GM06990 (cell line): Measurements from ENCODE around the gene SLC27A6.
"Not testable (repeated sequence)": the region's sequence is repeated elsewhere in the genome, so short reads cannot be mapped to it uniquely, and the experiment has no call there.

Experiments used
- DNase-seq: peaks from one replicate; pipeline ENCODE4 v3.0.0-alpha.2; 2011; ENCODE audit not compliant: insufficient read length; ENCODE audit errors: extremely low read depth
- H3K27me3 ChIP-seq: replicated peaks from 2 replicates; pipeline ENCODE4 v1.6.0; 2011; ENCODE audit warnings: low read length; ENCODE audit not compliant: control insufficient read depth, insufficient read depth
- H3K36me3 ChIP-seq: 2 replicates; pipeline ENCODE4 v1.5.1; 2011; ENCODE audit warnings: low read length; ENCODE audit not compliant: control insufficient read depth, insufficient read depth
- H3K4me3 ChIP-seq: replicated peaks from 2 replicates; pipeline ENCODE4 v1.5.1; 2011; ENCODE audit warnings: low read depth, mild to moderate bottlenecking, control low read depth, low read length
- CTCF ChIP-seq: IDR thresholded peaks from 2 replicates; pipeline ENCODE4 v1.5.1; 2011; ENCODE audit warnings: low read length, control low read depth, mild to moderate bottlenecking, inconsistent platforms; ENCODE audit not compliant: insufficient read depth, poor library complexity, severe bottlenecking

The SLC27A6 gene

GRCh38 chr5:129027260-129027659 lies 62.0 kb downstream of the SLC27A6 start:
- DNase-seq, result no peak
- no peak for TF ChIP-seq CTCF
- Histone ChIP-seq H3K36me3 (no peaks in the 10 kb centered on the region), H3K27me3 (no peaks in the 10 kb centered on the region), H3K4me3 (no peak overlapping the region)

- DNase-seq, result no peak
- Histone ChIP-seq H3K27me3 (no peaks in the 10 kb centered on the region), H3K36me3 (no peaks in the 10 kb centered on the region), H3K4me3 (no peak overlapping the region)
- TF ChIP-seq CTCF, result no peak
Observed at GRCh38 chr5:129031886-129032683, 66.8 kb downstream of the SLC27A6 start.

- DNase-seq, H3K27me3 ChIP-seq, H3K36me3 ChIP-seq, H3K4me3 ChIP-seq: not testable (repeated sequence)
Observed at GRCh38 chr5:129036257-129036656, 71.0 kb downstream of the SLC27A6 start.

GRCh38 chr5:129041196-129041881 lies 76.1 kb downstream of the SLC27A6 start:
- H3K36me3 ChIP-seq, result no peaks in the 10 kb centered on the region
- no peak for TF ChIP-seq CTCF
- H3K4me3 ChIP-seq, result no peak overlapping the region
- H3K27me3 ChIP-seq, result no peaks in the 10 kb centered on the region
- DNase-seq, result no peak

GRCh38 chr5:129042306-129042705 lies 77.0 kb downstream of the SLC27A6 start:
- Histone ChIP-seq H3K27me3 (no peaks in the 10 kb centered on the region), H3K4me3 (no peak overlapping the region), H3K36me3 (no peaks in the 10 kb centered on the region)
- TF ChIP-seq CTCF, result no peak
- no peak for DNase-seq

GRCh38 chr5:129043894-129044293 lies 78.6 kb downstream of the SLC27A6 start:
- no peak for TF ChIP-seq CTCF
- H3K27me3 ChIP-seq, result no peaks in the 10 kb centered on the region
- DNase-seq, result no peak
- H3K4me3 ChIP-seq, result no peak overlapping the region
- H3K36me3 ChIP-seq, result no peaks in the 10 kb centered on the region
